CD4-positive, alpha-beta T cell treated with Interferon alpha-2 for 1 hour (primary cell): ENCODE measurements around the gene ZSCAN18.
"Not testable (repeated sequence)": the region's sequence is repeated elsewhere in the genome, so short reads cannot be mapped to it uniquely, and the experiment has no call there.

Experiments used
- DNase-seq, 2 donors: peaks; one replicate each; pipeline ENCODE4 v3.0.0-alpha.2; 2020 to 2022

ZSCAN18 gene

DNA sequence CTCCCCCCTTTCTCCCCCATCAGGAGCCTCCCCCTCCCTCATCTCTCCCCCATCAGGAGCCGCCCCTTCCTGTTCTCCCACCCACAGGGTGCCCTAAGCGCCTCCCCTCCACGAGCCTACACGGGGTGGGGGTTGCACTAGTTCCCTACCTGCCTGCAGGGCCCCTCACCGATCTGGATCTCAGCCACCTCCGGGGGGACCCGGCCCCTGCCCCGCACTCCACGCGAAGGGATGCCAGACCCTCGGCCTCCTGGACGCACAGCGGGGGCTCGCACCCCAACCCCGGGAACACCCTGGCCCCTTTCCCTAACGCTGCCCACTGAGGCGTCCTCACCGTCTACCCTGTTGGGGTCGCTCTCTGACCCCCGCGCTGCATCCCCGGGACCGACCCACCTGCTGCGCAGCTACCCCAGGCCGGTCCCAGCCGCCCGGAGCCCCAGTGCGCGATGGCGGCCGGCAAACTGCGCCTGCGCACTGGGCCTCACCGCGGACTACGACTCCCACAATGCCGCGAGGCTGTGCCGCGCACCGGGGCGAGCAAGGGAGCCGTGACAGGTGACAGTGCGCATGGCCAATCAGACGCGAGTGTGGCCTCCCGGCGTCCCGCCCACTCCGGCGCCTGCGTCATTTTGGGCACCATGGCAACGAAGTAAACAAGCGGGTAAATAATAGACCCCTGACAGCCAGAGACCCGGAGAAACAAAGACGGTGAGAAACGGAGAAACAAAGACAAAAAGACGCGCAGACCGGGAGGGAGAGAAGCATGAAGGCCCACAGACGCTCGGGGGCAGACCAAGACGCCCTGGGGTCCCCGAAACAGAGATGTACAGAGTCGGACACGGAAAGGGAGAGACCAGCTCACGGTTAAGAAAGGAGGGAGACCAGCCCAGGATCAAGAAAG, at the start of gene ZSCAN18:
TSS of gene ZSCAN18 (minus strand) at position 451 of the 901 bp plus-strand sequence. CDS start 7,964 bp downstream, outside the sequence.
- peak; percentile 98 to 99 for DNase-seq

DNA sequence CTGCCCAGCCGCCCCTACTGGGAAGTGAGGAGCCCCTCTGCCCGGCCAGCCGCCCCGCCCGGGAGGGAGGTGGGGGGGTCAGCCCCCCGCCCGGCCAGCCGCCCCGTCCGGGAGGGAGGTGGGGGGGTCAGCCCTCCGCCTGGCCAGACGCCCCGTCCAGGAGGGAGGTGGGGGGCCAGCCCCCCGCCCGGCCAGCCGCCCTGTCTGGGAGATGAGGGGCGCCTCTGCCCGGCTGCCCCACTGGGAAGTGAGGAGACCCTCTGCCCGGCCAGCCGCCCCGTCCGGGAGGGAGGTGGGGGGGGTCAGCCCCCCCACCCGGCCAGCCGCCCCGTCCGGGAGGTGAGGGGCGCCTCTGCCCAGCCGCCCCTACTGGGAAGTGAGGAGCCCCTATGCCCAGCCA, 49.4 kb upstream of the ZSCAN18 start:
- DNase-seq: not testable (repeated sequence)

DNA sequence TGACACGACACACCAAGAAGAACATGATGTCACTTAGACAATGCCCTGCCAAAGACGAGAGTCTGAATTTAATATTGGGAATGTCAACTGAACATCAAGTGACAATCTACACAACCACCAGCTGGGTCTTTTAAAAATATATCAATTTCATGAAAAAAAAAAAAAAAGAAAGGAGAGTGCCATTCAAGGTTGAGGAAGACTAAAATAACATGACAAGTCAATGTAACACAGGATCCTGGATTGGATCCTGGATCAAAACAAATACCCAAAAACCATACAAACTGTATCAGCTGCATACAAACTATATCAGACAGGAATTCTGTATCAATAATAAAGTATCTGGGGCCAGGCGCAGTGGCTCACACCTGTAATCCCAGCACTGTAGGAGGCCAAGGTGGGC, 47.8 kb upstream of the ZSCAN18 start:
- DNase-seq: no peak

DNA sequence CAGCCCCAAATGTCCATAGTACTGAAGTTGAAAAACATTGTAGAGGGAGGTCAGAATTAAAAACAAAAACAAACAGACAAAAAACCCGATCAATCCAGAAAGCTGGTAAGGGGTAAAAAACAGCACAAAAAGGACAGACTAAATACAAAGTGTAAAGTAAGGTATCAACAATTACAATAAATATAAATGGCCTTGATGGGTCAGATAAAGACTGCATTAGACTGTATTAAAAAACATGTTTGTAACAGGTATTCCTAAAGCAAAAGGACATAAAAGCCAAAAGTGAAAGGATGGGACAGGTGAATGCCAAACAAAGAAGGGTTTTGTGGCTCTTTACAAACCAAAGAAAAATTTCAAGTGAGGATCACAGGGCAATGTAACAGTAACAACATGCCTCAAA, 36.2 kb upstream of the ZSCAN18 start:
- no peak for DNase-seq

GRCh38 chr19:58129284-58129683, 31.3 kb upstream of the ZSCAN18 start:
- DNase-seq: no peak

- no peak for DNase-seq
These were observed 30.1 kb upstream of the ZSCAN18 start for GRCh38 chr19:58128041-58128685.

GRCh38 chr19:58123354-58123753, 25.3 kb upstream of the ZSCAN18 start:
- DNase-seq: no peak

DNA sequence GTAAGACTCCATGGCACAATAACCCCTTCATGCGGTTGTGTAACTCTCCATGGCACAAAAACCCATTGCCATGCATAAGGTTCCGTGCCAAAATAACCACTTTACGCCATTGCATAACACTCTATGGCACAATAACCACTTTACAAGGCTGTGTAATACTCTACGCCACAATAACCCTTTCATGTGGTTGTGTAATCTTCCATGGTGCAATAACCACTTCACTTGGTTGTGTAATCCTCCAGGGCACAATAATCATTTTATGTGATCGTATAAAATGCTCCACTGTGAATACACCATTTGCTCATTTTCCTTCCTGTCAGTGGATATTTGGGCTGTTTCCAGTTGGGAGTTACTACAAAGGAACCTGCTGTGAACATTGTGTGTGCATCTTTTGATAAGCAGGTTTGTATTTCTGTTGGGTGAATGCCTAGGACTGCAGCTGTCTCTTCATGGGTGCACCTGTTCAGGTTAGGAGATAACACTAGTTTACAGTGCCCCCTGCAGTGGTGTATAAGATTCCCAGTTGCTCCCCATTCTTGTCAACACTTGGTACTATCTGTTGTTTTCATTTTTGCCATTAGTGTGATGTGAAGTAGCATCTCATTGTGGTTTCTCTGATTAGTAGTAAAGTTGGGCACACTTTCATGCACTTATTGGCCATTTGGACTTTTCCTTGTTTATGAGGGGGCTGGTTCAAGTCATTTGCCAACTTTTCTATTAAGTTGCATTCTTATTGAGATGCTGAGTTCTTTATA, 21.1 kb upstream of the ZSCAN18 start:
- no peak for DNase-seq

- no peak for DNase-seq
These were observed 20.0 kb upstream of the ZSCAN18 start for GRCh38 chr19:58117841-58118575.

DNA sequence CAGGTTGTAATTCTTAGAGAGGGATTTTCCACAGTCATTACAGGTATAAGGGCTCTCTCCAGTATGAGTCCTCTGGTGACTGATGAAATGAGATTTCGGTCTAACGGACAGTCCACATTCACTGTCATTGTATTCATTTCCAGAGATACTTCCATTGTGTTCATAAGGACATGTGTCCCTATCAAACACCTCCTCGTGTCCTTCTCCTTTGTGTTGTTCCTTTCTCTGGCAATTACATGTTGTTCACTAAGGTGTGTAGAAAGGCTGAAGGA, 10.5 kb upstream of the ZSCAN18 start:
- no peak for DNase-seq

DNA sequence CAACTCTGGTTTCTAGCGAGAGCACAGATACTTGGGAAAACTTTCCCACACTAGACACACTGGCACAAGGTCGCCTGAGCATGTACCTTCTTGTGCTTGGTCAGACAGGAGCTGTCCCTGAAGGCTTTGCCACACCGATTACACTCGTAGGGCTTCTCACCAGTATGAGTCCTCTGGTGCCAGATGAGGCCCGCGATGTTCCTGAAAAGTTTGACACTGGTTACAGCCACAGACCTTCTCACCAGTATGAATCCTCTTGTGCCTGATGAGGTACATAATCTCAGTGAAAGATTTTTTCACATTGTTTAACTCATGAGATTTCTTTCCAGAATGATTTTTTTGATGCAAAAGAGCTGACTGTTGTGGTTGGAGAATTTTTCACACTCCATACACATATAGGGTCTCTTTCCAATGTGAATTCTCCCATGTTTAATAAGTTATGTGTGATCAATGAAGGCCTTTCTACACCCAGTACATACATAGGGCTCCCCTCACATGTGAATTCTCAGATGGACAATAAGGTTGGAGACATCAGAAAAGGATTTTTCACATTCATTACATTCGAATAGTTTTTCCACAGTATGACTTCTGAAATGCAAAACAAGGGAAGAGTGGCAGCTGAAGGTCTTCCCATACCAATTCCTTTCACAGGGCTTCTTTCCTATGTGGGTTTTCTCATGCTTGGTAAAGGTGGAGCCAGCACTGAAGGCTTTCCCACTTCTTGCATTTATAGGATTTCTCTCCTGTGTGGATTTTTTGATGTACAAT, 9.9 kb upstream of the ZSCAN18 start:
- DNase-seq: no peak

DNA sequence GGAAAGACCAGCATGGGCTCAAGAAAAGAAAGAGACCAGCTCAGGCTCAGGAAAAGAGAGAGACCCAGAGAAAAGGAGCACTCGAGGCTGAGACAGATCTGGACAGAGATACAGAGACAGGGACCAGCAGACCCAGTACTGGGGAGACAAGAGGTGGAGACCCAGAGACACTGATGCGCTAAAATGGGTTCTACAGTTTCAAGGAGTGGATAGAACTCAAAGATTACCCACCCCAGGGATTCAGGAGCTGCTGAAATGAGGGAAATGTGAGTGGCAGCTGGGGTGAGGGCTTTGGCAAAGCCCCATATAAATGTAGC, 609 bp upstream of the ZSCAN18 start:
- no peak for DNase-seq

DNA sequence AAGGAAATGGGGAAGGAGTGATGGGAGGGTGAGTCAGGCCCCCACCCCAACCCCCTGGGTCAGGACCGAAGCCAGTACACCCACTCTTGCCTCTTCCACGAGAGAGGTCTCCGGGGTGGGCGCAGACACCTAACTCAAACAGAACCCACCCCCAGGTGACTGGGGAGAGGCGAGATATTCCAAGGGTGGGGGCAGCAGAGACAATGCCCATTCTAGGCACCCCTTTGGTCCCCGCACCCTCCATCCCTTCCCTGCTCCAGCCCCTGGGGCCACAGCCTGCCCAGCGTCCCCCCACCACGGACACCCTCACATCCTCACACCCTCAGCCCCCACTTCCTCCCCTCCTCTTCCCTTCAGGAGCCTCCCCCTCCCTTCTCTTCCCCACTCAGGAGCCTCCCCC, 682 bp downstream of the ZSCAN18 start:
- no peak for DNase-seq

GRCh38 chr19:58096884-58097283, 1.1 kb downstream of the ZSCAN18 start:
- no peak for DNase-seq

DNA sequence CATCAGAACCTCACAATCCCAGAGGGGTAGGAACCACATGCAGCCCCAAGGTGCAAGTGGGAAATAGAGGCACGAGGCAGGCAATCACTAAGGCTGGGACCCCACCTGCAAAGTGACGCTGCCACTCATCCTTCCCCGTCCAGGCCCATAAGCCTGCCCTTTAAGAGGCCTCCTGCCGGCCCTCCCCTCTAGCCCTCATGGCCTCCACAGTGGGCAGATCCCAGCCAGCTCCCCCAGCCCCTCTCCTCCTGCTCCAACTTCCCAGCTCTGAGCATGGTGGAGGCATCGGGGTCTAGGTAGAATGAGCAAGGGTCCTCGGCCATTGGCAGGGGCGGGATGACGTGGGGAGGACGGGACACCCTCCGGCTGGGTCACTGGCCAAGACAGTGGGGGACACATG, 2.7 kb downstream of the ZSCAN18 start:
- DNase-seq: no peak

DNA sequence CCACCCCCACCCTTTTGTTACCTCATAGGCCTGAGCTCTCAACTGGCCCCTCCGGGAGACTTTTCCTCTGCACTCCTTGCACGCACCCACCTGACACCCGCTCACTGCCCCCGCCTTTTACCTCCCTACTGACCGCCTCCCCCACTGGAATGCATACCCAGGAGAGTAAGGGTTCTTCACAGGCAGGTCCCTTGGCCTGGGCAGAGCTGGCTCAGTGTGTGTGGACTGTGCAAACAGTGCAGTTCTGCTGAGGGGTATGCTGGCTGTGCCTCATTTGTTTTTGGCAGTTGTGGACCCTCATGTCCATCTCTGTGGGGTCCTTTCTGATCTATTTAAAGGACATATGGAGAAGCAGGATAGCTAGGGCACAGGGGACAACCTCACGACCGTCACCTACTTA, 5.0 kb downstream of the ZSCAN18 start:
- no peak for DNase-seq

DNA sequence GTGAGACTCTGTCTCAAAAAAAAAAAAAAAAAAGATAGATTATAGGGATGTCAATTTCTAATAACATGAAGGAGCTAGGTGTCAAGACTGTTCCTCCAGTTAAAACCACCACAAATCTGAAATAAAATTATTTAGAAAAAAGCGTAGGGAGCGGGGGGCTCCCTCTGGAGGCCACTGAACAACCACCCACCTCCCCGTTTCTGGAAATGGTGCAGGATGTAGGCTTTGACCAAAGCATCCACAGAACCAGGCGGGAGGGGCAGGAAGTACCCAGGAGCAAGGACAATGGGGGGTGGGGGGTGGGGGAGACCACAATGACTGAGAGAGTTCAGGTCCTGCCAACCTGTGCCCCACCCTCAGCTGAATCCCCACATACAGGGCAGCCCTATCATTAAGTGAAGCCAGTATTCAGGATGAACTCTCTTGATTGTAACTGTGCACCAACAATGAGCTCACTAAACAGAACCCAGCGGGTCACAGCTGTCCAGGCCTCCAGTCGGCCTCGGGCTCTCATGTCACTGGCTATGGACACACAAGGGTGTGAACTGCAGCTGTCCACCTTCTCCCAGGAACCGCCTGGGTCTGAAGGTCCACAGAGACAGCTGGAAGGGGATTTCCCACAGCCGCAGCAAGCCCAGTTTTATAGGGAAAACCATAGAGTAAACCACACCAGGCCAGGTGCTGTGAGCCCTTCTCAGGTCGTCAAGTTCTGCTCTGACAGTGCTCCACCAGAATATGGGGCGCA, 6.6 kb downstream of the ZSCAN18 start:
- DNase-seq: no peak

DNA sequence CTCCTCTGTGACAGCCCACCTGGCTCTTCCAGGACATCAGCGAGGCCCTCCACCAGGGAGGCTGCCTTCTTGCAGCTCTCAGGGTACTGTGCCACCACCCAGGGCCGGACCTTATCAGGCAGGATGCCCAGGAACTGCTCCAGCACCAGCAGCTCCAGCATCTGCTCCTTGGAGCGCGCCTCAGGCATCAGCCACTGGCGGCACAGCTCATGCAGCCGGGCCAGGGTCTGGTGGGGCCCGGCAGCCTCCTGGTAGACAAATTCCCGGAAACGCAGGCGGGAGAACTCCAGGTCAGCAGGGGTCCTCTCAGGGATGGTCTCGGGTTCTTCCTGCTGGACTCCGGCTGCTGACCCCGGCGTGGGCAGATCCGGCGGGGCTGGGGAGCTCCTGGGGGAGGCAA, 8.2 kb downstream of the ZSCAN18 start:
- DNase-seq: no peak

- DNase-seq: no peak
These were observed 9.4 kb downstream of the ZSCAN18 start for GRCh38 chr19:58088521-58089052.

DNA sequence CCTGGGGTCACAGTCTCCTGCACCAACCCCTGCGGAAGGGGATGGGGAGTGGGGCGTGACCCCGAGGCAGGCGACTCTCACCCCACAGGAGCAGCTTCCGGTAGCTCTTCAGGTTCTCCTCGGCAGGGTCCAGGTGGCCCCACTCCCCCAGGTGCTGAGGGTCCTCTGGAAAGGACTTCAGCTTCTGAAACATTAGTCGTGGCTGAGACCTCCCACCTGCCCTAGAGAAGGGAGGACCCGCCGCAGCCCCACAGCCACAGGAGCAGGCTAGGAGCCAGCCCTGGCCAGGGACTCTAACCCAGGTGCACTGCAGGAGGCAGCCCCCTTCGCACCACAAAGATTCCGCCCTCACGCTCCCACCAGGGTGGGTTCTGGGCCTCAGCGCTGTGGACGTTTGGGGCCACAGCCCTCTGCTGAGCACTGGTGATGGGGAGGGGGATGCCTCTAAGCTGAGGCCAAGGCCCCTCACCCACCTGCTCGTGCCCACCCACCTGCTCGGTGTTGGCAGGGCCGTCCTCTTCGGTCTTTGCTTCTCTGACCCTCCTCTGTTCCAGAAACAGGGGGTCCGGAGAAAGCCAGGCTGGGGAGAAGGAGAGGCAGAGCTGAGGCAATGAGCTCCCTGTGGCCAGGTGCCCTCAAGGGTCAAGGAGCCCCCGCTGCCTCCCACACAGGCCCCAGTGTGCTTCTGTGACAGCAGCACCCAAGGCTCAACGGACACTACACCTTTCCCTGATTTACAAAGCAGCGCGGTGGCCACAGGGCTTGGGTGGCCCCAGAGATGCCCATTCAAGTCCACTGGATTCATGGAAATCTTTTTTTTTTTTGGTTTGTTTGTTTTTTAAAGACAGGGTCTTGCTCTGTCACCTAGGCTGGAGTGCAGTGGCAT, 11.0 kb downstream of the ZSCAN18 start:
- no peak for DNase-seq
